Esophagus squamous epithelium (tissue), 4 donors: Measurements from ENCODE around the gene CCDC187.

Source experiments
- CTCF ChIP-seq, 6 experiments: fragments of 450-650 bp in 4 of 6; fragments of 200-600 bp in 2 of 6; sonication (generic) in 2 of 6; IDR thresholded peaks; one replicate each; pipeline ENCODE4 v1.5.1; 2016 to 2019; ENCODE audit warnings: antibody characterized with exemption in 6 of 6, mild to moderate bottlenecking in 4 of 6, moderate library complexity in 4 of 6
- POLR2A ChIP-seq, 4 donors: fragments of 450-650 bp; IDR thresholded peaks; one replicate each; pipeline ENCODE4 v1.6.1; 2017; ENCODE audit warnings: antibody characterized with exemption in 4 of 4, mild to moderate bottlenecking in 4 of 4, moderate library complexity in 3 of 4

GRCh38 chr9:136254381-136255165, 49.3 kb downstream of the CCDC187 start:
- no peak for TF ChIP-seq POLR2A (IDR thresholded peaks at IDR 0.05)
- TF ChIP-seq CTCF (IDR thresholded peaks at IDR 0.05) = no peak
